DMS153 (cell line): ENCODE data around the gene PLXDC2.
"Not testable (repeated sequence)": the region's sequence is repeated elsewhere in the genome, so short reads cannot be mapped to it uniquely, and the experiment has no call there.

Experiments used
- DNase-seq: peaks from one replicate; lab custom pipeline; 2025; lab: John Stamatoyannopoulos, UW

The PLXDC2 gene

GRCh38 chr10:20115894-20116293 lies 299.7 kb downstream of the PLXDC2 start:
- DNase-seq: no peak

DNA sequence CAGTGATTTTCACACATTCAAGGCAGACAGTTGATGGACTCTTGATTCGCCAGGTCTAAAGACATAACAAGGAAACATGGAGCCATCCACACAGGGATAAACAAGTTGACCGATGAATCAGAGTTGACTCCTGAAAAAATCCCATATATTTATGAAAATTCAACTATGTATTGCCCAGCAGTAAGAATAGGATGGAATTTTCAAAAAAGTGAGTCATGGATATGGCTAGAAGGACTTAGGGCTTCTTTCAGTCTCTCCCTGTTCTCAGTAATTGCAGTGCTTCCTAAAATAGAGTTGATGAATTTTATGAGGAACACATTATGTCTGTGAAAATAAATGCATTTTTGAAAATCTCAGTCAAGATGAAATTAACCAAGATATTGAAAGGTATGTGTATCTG lies 301.2 kb downstream of the PLXDC2 start:
- DNase-seq: no peak

DNA sequence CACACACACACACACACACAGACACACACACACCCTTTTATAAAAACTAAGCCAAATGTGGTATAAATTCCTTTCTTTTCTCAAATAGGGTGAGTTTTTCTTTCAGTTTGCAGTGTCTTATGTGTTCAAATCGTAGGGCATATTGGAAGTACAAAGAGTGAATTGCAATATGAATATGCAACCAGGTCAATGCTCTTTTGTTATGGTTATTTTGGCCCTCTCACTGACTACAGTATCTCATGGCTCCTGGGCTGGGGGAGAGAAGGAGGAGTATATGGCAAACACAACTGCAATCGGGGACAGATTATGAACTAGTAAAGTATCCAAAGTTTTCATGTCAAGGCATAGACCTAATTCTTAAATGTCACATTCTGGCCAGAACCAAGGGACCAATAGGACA lies 301.9 kb downstream of the PLXDC2 start:
- no peak for DNase-seq

- DNase-seq: no peak
Observed at GRCh38 chr10:20128811-20129210, 312.6 kb downstream of the PLXDC2 start.

DNA sequence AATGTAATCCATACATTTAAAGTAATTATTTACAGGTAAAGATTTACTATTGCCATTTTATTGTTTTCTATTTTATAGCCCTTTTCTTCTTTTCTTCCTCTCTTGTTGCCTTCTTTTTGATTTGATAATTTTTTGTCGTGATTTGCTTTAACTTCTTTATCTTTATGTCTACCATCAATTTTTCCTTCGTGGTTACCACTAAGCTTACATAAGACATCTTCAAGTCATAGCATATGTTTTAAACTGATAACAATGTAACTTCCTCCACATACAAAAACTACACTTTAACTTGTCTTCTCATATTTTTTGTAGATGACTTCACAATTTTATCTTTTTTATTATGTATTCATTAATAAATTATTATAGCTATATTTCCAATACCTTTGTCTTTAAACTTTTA lies 316.6 kb downstream of the PLXDC2 start:
- no peak for DNase-seq

GRCh38 chr10:20133669-20134189 lies 317.5 kb downstream of the PLXDC2 start:
- no peak for DNase-seq

DNA sequence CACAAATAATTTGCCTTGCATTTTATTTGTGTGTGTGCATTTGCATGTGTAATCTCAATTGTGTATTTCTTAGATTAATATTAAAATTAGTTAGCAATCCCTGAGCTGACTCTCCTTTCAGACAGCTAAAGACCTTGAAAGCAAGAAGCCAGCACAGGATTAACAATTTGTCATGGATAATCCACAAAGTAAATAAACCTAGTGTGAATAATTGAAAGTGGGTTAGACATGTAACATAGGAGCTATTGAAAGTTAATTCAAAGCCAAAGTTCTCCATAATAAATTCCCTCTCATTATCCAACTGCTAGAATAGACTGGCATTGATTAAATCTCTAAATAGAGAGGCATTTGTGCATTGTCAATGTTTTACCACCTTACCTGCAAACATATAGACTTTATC lies 326.1 kb downstream of the PLXDC2 start:
- no peak for DNase-seq

- DNase-seq: no peak
Observed at GRCh38 chr10:20144268-20144667, 328.0 kb downstream of the PLXDC2 start.

DNA sequence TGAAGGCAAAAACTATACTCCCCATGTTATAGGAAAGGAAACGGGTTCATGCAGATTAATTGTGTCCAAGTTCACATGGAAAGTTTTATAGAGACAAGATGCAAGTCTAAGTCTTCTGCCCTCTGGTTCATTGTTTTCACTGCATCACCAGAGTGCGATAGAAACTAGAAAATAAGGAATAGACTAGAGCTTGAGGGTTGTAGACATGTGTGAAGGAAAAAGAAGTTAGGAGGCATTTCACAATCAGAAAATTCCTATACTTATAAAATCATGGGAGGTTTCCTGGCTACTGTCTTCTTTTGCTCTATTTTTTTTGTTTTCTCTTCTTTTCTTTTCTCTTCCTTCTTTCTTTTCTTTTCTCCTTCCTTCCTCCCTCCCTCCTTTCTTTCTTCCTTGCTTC lies 329.8 kb downstream of the PLXDC2 start:
- DNase-seq: no peak

- DNase-seq: no peak
Observed at GRCh38 chr10:20147684-20148083, 331.5 kb downstream of the PLXDC2 start.

DNA sequence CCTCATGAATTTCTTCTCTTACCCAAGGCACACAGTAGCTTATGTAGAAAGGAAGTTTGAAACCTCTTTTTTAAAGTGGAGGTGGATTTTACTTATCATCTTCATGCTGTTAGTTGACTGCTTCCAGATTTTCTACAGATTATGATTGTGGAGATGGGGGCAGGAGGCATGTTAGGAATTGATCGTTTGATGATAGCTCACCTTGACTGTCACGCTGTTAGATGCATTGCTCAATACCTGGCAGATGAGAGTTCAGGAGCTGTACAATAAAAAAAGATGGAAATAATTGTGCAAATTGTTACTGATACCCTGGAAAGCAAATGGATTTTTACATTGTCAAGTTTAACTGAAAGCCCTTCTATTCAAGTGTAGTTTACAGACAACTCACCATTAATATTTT lies 340.3 kb downstream of the PLXDC2 start:
- DNase-seq: no peak

DNA sequence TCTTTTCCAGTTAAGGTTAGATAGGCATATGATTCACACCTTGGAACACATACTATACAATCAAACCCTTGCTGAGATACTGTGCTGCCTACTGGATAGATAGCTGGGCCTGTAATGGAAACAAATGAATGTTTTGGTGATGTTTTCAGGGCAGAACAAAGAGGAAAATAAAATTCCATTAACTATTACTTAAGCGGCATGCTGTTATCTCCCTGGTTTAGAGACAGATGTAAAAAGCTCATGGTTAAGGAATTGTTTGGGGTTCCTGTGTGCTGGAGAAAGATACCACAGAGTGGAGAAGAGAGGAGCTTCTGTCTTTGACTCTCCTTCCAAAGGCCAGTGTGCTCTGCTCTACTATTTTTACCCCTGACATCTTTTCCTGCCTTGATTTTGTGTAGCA lies 341.1 kb downstream of the PLXDC2 start:
- DNase-seq: no peak

DNA sequence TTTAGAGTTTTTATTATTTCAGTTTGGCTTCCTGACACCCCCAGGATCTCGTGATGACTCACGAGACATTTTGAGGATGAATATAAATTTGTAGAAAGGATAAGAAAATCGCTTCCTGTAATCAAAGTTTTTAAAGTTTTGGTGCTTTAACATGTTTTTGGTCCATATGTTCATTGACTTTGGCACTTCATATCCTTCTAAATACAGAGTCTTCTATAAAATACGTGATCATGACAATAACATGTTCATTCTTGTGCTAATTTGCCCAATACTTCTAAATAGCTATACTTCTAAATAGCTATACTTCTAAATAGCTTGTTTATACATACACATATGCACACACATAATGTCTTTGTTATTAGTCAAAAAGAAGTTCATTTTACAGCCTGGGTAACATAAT lies 341.9 kb downstream of the PLXDC2 start:
- no peak for DNase-seq

DNA sequence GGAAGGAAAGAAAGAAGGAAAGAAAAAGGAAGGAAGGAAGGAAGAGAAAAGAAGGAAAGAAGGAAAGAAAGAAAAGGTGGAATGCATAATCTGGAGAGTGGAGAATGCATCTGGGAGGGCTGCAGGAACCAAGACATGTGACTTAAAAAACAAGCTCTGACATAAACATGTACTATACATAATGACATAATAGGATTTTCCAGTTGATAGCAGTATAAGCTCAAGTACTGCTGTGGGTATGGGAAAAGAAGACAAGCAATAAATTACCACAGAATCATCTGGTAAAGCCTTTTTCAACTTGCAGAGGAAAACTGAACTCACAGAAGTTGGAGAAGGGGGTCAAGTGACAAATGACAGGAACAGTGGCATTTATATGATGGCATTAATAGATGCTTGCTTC lies 345.9 kb downstream of the PLXDC2 start:
- DNase-seq: no peak

- no peak for DNase-seq
Observed at GRCh38 chr10:20166096-20166675, 350.0 kb downstream of the PLXDC2 start.

- no peak for DNase-seq
Observed at GRCh38 chr10:20170661-20171060, 354.4 kb downstream of the PLXDC2 start.

GRCh38 chr10:20173046-20173445 lies 356.8 kb downstream of the PLXDC2 start:
- DNase-seq: no peak

GRCh38 chr10:20175719-20176118 lies 359.5 kb downstream of the PLXDC2 start:
- no peak for DNase-seq

GRCh38 chr10:20180766-20181165 lies 364.5 kb downstream of the PLXDC2 start:
- DNase-seq: no peak

DNA sequence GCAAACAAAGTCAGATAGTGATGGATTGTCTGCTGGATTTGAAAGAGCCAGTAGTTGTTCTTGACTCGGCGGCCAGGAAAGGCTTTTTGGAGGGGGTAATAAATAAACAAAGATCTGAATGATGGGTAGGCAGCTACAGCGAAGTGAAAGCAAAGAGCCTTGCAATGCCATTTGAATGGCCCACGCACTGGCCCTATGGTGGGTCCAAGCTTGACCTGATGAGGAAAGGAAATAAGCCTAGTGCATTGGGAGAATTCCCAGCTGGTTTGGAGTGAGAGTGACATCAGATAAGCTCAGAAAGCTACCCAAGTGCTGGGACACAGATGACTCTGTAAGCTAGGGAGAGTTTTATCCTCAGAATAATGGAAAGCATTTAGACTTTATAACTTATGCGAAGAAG lies 365.2 kb downstream of the PLXDC2 start:
- DNase-seq: no peak

DNA sequence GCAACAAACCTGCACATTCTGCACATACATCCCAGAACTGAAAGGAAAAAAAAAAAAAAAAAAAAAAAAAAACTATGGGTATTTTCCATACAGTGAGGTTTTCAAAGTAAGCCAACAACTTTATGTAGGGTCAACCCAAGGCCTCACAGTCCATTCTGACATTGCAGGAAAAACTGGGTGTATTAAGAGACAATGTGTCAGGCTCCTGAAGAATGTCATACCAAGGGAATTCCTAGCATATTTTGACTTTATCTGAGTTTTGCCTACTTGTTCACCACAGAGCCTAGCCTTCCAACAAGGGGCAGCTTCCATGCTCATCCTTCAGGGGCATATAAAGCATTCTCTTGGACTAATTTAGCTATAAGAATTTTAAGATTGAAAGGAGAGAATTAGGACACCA lies 368.9 kb downstream of the PLXDC2 start:
- DNase-seq: no peak

- not testable (repeated sequence) for DNase-seq
Observed at GRCh38 chr10:20191392-20191791, 375.2 kb downstream of the PLXDC2 start.

DNA sequence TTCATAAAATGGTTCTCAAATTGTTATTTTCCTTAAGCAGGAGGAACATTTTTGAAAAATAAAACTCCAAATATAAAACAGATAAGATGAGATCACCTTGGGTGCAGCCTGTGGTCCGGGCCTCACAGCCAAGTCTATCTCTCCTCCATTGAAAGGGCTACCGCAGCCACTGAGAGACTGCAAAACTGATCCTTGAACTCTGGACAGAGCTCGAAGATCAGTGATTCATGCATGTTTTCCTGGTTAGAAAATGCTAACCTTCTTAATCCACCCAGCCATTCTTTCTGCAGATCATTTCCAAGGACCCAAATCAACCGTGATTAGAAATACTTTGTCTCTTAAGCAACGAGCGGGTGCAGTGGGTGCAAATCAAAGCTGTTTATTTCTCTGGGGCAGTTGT lies 378.8 kb downstream of the PLXDC2 start:
- no peak for DNase-seq

DNA sequence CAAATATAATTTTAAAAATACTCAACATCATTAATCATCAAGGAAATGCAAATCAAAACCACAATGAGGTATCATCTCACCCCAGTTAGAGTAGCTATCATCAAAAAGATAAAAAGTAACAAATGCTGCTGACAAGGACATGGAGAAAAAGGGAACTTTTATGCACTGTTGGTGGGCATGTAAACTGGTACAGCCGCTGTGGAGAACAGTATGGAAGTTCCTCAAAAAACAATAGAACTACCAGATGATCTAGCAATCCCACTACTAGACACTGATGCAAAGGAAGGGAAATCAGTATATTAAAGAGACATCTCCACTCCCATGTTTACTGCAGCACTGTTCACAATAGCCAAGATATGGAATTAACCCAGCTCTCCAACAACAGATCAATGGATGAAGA lies 384.5 kb downstream of the PLXDC2 start:
- DNase-seq: no peak

DNA sequence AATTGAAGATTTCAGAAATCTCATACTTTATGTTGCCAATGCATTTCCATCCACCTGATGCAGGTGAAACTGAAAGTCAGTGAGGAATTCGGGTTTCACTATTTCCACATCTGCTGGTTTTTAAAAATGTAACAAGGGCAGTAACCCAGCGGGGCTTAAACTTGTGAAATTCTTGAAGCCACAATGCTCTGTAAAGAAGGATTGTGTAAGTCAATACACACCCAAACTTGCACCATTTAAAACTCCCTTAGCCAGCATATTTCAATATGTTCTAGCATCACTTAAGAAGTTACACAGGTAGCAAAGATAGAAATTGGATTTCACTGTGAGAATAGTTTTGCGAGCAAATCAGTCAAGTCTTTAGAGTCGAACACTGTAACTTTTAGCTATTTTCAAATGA lies 386.1 kb downstream of the PLXDC2 start:
- DNase-seq: no peak
